ENCODE results near the gene MEG3.

Gene MEG3

DNA sequence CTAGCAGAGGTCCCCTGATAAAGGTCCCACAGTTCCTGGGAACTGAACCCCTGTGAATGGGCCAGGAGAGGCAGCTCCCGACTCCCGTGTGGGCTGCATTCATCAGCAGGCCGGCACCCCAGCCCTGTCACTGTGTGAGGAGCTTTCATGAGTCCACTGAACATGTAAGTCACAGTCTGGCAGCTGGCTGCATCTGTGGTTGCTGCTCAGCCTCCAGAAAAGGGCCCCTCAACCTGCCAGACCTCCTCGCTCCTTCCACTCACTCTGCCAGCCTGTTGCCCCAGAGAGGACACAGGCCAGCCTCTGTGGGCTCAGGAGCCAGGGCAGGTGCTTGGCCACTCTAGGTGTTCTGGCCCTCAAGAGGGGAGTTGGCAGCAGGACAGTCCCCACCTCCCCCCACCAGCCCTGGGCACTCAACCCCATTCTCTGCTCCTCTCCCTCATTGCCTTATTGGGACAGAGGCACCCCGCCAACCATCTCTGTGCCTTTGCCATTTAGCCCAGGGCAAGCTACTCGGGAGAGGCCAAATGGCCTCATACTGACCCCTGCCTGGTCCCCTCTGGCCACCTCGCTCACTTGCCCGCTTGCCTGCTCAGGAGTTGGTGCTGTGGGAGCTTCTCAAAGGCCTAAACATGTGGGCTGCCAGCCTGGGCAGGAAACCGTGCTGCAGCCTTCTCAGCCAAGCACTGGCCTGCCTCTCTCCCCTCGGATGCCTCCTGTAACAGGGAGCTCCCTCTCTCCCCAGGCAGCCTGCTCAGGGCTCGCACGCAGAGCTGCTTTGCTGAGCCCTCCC, 75.7 kb downstream of the MEG3 start:
- no peak for DNase-seq

DNA sequence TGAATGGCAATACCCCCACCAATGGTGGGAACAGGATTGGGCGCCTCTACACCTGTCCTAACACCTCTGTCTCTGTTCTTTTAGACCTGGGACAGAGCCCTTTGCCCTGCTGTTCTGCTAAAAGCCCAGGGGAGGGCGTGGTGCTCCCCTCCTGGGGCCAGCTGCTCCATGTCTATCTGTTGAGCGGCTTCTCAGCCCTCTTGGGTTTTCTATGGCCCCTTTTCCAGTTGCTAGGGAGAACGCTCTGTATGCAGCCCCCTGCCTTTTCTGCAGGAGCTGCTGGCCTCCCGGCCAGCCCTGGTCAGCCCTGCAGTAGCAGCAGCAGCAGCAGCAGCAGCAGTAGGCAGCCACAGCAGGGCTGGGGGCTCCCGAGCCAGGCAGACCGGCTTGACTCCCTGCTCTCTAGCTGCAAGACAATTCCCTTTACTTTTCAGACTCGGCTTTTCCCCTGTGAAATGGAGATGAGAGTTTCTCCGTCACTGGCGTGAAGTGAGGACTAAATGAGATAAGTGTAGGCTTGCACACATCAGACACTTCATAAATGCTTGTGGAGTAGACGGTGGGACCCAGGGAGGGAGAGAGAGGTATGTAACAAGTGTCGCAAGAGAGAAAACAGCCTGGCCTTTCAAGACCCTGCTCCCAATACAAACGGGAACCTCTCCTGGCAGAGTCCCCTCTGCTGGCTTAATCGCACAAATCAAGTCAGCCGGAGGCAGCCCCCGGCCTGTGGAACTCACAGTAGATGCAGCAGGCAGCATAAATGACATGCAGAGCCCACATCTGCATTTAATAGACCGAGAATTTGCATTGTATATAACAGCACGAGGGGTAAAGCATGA, 76.6 kb downstream of the MEG3 start:
- no peak for DNase-seq

DNA sequence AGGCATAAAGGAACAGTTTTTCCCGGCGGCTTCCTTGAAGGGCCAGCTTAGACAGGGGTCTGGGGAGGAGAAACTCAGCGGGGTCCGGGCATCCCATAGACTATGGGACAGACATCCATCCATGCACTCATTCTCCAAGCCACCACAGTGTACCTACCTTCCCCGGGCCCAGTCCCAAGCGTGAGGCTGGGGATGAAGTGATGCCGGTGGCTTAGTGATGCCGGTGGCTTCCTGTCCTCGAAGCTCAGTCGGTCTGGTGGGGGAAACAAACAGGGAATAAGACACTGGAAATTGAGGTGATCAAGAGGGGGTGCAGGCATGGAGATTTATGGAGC, 77.2 kb downstream of the MEG3 start:
- no peak for DNase-seq

DNA sequence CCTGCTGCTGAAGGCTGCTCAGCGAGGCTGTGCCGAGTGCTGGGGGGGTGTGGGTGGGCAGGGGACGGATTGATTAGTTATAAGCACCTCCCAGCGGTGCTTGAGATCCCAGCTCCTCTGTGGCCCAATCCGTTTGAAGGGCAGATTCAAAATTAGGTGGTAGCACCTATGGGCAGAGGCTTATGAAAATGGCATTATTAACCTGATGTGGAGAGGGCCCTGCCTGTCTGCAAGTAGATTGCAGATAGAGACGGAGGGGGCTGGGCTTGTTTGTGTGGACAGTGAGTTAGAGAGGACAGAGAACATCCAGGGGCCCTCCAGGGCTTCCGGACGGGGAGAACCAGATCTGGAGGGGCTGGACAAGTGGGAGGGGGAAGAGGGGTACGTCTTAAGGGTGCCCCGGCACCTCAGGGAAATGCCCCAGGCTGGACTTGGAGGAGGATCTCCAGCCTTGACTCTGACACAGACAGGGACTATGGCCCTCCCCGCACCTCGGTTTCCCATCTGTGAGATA, 77.8 kb downstream of the MEG3 start, which contains the start of gene RTL1:
RTL1 (minus strand) TSS at position 51 of the 514 bp plus-strand sequence. CDS start 18,934 bp downstream, outside the sequence.
- no peak for DNase-seq

DNA sequence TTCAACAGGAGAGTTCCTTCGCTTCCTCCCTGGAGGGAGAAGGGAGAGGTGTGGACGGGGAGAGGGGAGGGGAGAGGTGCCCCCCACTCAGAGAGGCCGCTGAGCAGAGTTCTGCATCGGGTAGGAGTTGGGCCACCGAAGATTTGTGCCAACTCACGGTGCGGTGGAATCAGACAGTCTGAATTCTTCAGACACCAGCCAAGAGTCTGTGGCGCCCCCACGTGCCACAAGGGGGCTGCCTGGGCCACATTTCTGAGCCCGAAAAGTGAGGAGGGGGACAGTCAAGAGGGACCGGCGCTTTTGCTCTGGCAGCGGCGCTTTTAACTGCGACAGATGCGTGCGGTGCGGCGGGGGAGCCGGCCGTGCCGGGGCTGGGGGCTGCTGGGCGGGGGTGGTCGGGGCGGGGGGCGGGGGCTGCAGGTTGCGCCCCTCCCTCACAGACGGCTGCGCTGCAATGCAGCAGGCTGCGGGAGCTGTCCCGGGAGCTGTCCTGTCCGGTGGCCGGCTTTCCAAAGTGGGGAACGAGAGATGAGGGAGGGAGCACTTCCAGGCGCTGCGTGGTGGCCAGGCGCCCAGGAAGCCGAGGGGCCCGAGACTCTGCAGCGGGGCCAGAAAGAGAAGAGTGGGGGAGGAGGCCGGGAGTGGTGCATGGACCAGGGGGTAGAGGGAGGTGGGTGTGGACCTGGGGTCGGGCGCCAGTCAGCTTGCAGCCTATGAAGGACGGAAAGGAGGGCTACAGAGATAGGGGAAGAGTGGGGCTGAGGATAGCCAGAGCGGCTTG, 78.6 kb downstream of the MEG3 start:
- DNase-seq = peak; percentile 16

DNA sequence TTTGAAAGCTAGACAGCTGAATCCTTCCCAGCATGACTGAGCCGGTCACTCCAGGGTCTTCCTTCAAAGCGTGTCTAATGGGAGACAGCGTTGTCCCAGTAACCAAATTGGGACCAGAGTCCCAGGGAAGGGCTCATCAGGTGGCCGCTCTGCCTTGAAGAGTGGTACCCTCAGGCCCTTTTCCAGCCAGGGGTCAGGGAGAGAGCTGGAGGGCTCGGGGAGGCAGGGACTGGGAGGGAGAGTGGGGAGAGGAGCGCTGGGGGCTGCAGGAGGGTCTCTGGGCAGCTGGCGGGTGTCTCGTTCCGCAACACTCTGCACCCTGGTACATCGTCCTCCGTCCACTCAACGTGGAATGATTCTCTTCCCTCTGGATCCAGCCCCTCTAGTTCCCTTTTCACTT, 79.2 kb downstream of the MEG3 start:
- no peak for DNase-seq

DNA sequence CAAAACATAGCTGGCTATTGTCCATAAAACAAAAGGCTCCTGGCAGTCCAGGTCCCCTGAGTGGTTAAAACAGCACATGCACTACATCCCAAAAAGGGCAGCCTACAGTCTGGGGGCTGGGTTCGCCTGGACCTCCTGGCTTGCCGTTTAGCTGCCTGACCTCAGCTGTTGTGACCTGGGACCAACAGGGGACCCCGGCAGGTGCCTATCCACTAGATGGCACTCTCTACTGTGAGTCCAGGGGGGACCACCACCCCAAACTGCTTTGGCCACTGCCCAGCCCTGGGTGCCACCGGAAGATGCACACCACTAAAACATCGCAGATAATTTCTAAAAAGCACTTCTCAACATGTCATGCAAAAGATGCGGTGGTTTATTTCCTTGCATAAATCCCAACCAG, 80.5 kb downstream of the MEG3 start:
- no peak for DNase-seq

DNA sequence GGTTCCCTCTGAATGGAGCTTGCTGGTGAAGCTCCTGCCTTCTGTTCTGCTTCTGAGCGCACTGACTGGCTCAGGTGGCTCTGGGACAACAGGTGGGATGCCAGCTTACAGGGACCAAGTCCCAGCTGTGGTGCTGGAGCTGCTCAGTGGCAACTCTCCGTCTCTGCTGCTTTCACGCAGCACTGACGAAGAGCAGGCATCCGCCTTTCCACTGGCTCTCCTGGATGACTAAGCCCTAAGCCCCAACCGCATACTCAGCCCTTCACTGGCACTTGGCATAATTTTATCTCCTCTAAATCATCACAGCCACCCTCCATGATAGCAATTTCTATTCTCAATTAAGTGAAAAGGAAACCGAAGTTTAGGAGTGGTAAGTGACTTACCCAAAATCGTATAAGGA, 81.3 kb downstream of the MEG3 start:
- no peak for DNase-seq

DNA sequence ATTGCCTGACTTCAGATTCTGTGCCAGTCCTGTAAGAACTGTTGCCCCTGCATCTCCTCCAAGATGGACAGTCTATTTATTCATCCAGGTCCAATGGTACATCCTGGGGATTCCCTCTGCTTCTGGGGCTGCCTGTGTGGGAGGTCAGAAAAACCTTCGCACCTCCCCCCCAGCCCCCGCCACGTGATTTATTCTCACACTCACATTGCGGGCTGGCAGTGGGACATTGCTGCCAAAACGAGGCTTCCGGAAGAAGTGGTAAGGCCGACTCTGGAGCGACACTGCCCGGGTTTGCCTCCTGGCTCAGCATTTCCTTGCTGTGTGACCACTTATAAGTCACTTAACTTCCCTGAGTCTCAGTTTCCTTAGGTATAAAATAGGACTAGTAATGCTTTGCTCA, 83.5 kb downstream of the MEG3 start:
- no peak for DNase-seq
